Dendritic cell treated with granulocyte-macrophage colony-stimulating factor and Interleukin-4, amounts not matched to agents 40 ng/mL and 50 ng/mL, for 4 days (primary cell): ENCODE data around the gene NFYC.

Experiments
- H3K27ac Mint-ChIP-seq: one replicate; pipeline ENCODE4 v1.8.0; 2022; ENCODE audit warnings: mild to moderate bottlenecking, mixed read lengths
- H3K27me3 Mint-ChIP-seq: one replicate; pipeline ENCODE4 v1.8.0; 2022; ENCODE audit warnings: mild to moderate bottlenecking, mixed read lengths
- H3K36me3 Mint-ChIP-seq: one replicate; pipeline ENCODE4 v1.8.0; 2022; ENCODE audit warnings: low read depth, mixed read lengths
- H3K4me1 Mint-ChIP-seq: one replicate; pipeline ENCODE4 v1.8.0; 2022; ENCODE audit warnings: low read depth, mixed read lengths
- H3K4me3 Mint-ChIP-seq: one replicate; pipeline ENCODE4 v1.8.0; 2022; ENCODE audit warnings: mild to moderate bottlenecking, moderate library complexity, mixed read lengths
- H3K9me3 Mint-ChIP-seq: one replicate; pipeline ENCODE4 v1.8.0; 2022; ENCODE audit warnings: mixed read lengths
- intact Hi-C: fragments of 100-400 bp; cut with micrococcal nuclease; formaldehyde crosslinking; loops from one replicate; pipeline ENCODE4 v1.15.0; 2022

NFYC gene

DNA sequence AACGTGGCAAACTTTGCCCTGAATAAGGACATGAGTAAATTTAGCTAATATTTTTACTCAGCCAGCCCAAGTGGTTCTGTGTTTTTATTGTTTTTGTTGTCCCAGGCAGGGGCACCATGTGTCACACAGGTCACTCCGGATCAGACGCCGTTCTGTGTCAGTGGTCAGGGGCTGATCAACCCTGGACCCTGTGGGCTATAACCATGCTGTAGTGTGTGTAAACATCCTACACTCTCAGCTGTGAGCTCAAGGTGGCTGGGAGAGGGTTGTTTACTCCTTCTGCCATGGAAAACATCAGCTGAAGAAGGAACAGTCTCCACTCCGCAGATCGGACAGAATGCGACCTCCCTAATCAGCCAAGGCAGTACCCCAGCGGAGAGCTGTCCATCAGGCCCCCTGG, 65.6 kb downstream of the NFYC start:
- Mint-ChIP-seq H3K36me3 (peaks cover 95% of the 10 kb centered on the region), H3K9me3 (no peaks in the 10 kb centered on the region), H3K4me1 (no peaks in the 10 kb centered on the region), H3K27ac (no peak overlapping the region), H3K27me3 (no peaks in the 10 kb centered on the region), H3K4me3 (no peak overlapping the region)
- intact Hi-C loops = no loop called here

DNA sequence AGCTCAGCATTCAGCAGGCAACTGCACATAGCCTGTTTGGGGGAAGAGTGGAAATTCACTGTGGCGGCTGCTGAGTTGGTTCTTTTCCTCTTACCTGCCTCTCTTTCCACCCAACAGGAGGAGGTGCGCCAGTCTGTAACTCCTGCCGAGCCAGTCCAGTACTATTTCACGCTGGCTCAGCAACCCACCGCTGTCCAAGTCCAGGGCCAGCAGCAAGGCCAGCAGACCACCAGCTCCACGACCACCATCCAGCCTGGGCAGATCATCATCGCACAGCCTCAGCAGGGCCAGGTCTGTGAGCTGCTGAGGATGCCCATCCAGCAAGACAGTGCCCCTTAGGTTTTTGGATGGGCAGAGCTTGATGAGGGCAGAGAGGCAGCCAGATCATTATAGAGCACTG, 66.5 kb downstream of the NFYC start:
- intact Hi-C loops = no loop called here
- no peaks in the 10 kb centered on the region for H3K9me3 Mint-ChIP-seq
- H3K4me3 Mint-ChIP-seq = no peak overlapping the region
- no peaks in the 10 kb centered on the region for H3K27me3 Mint-ChIP-seq
- no peaks in the 10 kb centered on the region for H3K4me1 Mint-ChIP-seq
- peaks cover 98% of the 10 kb centered on the region for H3K36me3 Mint-ChIP-seq
- no peak overlapping the region for H3K27ac Mint-ChIP-seq

DNA sequence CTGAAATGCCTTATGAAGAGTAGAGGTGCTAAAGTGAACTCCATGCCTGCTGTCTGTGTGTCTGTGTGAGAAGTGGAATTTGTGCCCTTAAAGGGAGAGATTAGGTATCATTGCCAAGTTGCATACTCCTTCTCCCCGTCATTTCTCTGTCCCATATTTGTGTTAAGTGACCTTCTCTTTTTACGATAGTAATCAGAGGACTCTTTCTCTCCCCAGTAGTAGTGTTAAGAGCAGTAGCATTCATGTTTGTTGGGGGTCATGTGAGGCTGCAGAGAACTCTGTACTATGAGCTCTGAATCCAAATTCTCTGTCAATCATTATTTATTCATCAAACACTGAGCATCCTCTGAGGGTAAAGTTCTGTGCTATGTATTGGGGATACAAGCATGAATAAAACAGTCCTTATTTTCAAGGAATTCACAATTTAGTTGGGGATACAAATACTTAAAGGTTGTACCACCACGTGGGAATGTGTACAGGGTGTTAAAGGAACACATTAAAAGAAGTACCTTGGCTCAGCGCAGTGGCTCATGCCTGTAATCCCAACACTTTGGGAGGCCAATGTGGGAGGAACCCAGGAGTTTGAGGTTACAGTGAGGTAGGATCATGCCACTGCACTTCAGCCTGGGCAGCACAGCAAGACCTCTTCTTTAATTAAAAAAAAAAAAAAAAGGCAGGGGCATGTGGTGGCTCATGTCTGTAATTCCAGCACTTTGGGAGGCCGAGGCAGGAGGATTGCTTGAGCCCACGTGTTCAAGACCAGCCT, 67.3 kb downstream of the NFYC start:
- intact Hi-C loops = no loop called here
- Mint-ChIP-seq H3K4me1 (no peaks in the 10 kb centered on the region), H3K27ac (no peak overlapping the region), H3K4me3 (no peak overlapping the region), H3K36me3 (peaks cover 98% of the 10 kb centered on the region), H3K9me3 (no peaks in the 10 kb centered on the region), H3K27me3 (no peaks in the 10 kb centered on the region)

DNA sequence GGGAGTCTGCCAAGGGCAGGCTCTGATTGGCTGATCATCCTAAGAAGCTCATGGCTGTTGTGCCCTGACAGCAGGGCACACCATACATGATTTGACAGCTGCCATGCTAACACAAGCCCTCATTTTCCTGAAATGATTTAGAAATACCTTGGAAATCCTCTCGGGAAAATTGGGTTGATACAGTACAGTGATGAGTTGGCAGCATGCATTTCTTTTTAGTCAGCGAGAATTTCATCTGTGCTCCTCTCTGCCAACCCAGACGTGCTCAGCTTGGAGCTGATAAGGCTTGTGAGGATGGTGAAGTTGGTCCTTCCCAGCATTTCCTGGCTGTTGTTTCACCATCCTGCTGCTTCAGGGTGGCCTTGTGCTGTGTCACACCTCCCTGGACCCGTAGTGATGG, 69.5 kb downstream of the NFYC start:
- no peaks in the 10 kb centered on the region for H3K9me3 Mint-ChIP-seq
- intact Hi-C loops = no loop called here
- no peak overlapping the region for H3K4me3 Mint-ChIP-seq
- H3K36me3 Mint-ChIP-seq = peaks cover 98% of the 10 kb centered on the region
- H3K4me1 Mint-ChIP-seq = no peaks in the 10 kb centered on the region
- H3K27me3 Mint-ChIP-seq = no peaks in the 10 kb centered on the region
- no peak overlapping the region for H3K27ac Mint-ChIP-seq

DNA sequence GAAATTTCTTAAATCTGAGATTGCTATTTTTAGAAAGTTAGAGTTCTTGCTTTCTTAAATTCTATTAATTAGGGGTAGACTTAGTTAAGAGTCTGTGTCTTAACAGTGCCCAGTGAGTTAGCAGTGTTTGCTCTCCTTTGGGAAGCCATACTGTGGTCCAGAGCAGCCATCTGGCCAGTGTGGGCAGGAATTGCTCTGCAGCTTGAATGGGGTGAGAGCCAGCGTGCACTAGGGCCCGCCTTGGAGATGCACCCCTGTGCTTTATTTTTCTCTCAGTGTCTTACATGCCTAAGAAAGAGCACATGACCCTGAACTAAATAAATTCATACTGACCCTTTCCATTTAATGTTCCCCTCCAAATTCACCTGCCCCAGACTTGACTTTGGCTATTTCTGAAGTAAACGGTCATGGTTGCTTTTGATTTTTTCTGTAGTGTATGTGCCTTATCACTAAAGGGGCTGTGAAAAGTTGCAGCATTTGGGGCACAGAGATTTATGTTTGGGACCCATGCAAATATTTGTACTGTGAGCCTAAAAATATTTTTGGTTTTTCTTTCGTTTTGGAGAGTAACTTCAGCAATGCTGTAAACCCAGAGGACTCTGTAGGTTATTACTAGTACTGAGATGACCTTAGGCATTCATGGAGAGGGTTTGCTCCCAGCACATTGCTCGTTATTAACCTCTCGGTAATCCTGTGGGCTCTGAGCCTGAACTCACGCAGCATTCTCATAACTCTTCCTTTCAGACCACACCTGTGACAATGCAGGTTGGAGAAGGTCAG, 70.8 kb downstream of the NFYC start:
- Mint-ChIP-seq H3K27me3 (no peaks in the 10 kb centered on the region), H3K4me1 (peaks cover 6% of the 10 kb centered on the region), H3K36me3 (peaks cover 98% of the 10 kb centered on the region), H3K9me3 (no peaks in the 10 kb centered on the region), H3K4me3 (no peak overlapping the region), H3K27ac (no peak overlapping the region)
- intact Hi-C loops = no loop called here

DNA sequence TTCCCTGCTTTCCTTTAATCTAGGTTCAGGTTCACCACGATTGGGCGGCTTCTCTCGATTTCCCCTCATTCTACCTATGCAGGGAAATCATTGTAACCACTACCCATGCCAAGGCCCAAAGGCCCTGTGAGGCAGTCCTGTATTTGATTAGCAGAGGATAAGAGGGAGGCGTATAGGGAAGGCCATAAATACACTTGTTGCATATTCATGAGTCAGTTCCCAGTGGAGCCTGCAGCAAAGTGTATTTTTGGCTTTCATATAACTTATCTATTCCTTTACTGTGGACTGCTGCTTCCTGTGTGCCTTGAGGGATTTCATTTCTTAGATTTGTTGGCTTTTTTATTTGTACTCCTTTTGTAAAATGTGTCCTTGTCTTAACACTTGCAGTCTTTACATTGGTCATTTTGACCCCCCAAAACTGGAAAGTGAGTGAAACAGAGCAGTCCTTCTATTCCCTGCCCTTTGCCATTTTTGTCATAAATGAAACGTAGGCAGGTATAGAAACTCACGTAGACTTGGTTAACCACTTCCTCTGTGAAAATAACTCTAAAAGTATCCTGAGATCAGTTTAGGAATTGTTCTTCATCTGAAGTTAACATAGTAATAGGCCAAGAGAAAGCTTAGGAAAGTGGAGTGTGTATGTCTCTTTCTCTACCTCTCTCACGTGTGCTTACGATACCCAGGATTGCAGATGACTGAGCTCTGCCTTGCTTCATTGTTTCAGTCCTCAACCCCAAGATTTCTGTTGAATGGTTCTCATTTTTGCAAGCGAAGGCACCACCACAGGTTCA, 72.4 kb downstream of the NFYC start:
- Mint-ChIP-seq H3K36me3 (peaks cover 98% of the 10 kb centered on the region), H3K4me3 (no peak overlapping the region), H3K4me1 (peaks cover 8% of the 10 kb centered on the region), H3K27ac (no peak overlapping the region), H3K9me3 (no peaks in the 10 kb centered on the region), H3K27me3 (no peaks in the 10 kb centered on the region)
- intact Hi-C loops = no loop called here

DNA sequence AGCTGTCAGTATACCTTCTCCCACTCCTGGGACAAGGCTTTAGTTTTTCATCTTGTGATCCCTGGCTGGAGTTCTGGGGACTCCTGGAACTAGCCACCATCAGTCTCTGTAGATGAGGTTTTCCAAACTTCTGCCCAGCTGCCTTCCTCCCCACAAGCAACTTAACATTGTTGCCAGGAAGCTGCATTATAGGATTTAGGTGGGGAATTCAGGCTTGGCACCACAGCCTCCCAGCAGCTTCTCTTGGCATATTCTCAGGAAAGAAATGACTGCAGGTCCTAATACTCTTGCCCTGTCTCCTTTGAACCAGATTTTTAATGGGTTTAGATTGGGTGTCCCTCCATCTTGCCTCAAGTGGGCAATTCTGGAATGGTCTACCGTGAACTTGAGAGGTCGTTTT, 73.5 kb downstream of the NFYC start:
- intact Hi-C loops = no loop called here
- H3K27me3 Mint-ChIP-seq = no peaks in the 10 kb centered on the region
- H3K4me1 Mint-ChIP-seq = peaks cover 8% of the 10 kb centered on the region
- H3K36me3 Mint-ChIP-seq = peaks cover 98% of the 10 kb centered on the region
- H3K27ac Mint-ChIP-seq = no peak overlapping the region
- H3K9me3 Mint-ChIP-seq = no peaks in the 10 kb centered on the region
- no peak overlapping the region for H3K4me3 Mint-ChIP-seq

DNA sequence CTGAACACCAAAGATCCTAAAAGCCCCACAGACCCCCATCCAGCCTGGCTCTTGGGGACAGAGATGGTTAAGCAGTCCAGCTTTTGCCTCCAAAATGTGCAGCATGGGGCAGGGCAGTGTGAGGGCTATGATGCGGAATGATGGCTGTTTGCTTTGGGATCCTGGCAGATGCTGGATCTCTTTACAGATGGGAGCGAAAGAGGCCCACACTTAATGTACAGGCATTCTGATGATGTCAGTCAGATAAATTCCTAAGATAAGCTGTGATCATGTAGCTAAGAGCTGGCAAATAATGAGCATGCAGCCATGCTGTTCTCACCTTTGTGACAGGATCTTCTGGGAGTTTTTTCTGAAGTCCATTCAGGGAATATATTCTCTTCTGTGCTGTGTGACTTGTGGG, 74.5 kb downstream of the NFYC start:
- Mint-ChIP-seq H3K4me3 (no peak overlapping the region), H3K36me3 (peaks cover 98% of the 10 kb centered on the region), H3K27me3 (no peaks in the 10 kb centered on the region), H3K27ac (no peak overlapping the region), H3K4me1 (peaks cover 8% of the 10 kb centered on the region), H3K9me3 (no peaks in the 10 kb centered on the region)
- intact Hi-C loops = no loop called here

DNA sequence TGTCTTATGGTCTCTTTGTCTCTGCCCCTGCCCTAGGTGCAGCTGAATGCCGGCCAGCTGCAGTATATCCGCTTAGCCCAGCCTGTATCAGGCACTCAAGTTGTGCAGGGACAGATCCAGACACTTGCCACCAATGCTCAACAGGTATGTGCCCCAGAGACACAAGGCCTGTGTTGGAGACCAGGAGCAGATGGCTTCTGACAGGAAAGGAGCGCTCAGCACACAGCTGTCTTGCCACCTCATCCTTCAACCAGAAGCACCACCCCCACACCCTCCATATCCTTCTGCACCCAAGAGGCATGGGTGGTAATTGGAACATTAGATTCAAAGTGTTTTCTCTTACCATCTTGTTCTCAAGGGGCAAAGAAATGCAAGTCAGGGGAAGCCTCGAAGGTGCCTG, 75.1 kb downstream of the NFYC start:
- intact Hi-C loops = no loop called here
- Mint-ChIP-seq H3K27ac (no peak overlapping the region), H3K36me3 (peaks cover 98% of the 10 kb centered on the region)

DNA sequence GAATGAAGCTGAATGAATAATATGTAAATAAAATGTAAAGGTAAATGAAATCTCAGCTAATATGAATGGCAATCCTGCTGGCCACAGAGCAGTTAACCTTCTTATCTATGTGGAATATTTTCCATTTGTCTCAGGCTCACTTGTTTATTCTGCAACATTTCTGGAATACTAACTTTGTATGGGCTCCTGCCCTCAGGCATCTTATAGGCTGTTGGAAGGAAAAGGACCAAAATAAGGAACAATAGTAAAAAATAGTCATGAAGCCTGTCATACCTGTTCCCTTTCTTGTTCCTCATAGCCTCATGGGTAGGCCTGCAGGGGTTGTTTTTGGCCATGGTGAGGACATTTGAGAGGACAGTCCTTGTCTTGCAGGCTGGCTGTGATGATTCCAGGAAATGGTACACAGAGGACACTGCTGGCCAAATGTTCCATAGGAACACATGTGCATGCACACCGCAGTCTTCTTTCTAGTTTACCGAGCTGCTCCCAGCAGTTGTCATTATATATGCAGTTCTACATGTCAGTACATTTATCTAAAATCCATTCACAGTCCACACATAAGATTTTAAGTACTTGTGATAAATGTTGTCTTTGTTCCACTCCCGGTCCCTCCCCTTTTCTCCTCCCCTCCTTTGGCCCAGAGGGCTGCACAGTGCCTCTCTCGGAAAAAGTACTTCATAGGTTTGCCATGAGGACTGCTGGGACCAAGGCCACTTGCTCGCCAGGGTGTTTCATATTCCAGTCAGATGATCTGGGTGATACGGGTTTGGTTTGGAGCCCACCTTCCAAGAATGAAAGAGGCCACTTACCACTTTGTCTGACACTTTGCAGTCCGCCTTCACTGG, 76.9 kb downstream of the NFYC start:
- Mint-ChIP-seq H3K9me3 (no peaks in the 10 kb centered on the region), H3K4me3 (no peak overlapping the region), H3K36me3 (peaks cover 89% of the 10 kb centered on the region), H3K27ac (peak overlapping the region; percentile 15), H3K4me1 (peaks cover 8% of the 10 kb centered on the region), H3K27me3 (no peaks in the 10 kb centered on the region)
- intact Hi-C loops = no loop called here

More for the DNA sequence above, 75.1 kb downstream of the NFYC start:
- H3K27me3 Mint-ChIP-seq = no peaks in the 10 kb centered on the region
- H3K9me3 Mint-ChIP-seq = no peaks in the 10 kb centered on the region
- no peak overlapping the region for H3K4me3 Mint-ChIP-seq
- peaks cover 8% of the 10 kb centered on the region for H3K4me1 Mint-ChIP-seq

DNA sequence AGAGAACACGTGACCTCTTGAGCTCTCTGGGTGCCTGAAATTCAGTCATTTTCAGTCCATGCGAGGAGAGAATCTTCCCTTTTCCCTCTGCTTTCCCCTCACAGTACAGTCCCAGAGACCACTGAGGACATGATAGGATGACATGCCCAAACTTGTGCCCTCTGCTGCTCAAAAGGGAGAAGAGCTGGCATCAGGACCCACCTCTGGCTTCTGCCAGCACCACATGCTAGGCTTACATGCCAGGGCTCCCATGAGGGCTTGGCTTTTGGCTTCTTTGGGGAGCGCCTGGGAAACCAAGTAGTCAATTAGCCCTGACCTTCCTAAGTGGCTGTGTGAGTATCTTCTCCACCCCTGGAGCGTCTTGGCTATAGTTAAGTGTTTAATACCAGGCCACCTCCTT, 78.3 kb downstream of the NFYC start:
- H3K9me3 Mint-ChIP-seq = no peaks in the 10 kb centered on the region
- H3K36me3 Mint-ChIP-seq = peaks cover 86% of the 10 kb centered on the region
- peaks cover 8% of the 10 kb centered on the region for H3K4me1 Mint-ChIP-seq
- no peaks in the 10 kb centered on the region for H3K27me3 Mint-ChIP-seq
- no peak overlapping the region for H3K27ac Mint-ChIP-seq
- no peak overlapping the region for H3K4me3 Mint-ChIP-seq
- intact Hi-C loops = loop anchor here (10.0 kb wide), 2 partner anchors 155 to 185 kb away; no protein-coding TSS in a partner anchor

DNA sequence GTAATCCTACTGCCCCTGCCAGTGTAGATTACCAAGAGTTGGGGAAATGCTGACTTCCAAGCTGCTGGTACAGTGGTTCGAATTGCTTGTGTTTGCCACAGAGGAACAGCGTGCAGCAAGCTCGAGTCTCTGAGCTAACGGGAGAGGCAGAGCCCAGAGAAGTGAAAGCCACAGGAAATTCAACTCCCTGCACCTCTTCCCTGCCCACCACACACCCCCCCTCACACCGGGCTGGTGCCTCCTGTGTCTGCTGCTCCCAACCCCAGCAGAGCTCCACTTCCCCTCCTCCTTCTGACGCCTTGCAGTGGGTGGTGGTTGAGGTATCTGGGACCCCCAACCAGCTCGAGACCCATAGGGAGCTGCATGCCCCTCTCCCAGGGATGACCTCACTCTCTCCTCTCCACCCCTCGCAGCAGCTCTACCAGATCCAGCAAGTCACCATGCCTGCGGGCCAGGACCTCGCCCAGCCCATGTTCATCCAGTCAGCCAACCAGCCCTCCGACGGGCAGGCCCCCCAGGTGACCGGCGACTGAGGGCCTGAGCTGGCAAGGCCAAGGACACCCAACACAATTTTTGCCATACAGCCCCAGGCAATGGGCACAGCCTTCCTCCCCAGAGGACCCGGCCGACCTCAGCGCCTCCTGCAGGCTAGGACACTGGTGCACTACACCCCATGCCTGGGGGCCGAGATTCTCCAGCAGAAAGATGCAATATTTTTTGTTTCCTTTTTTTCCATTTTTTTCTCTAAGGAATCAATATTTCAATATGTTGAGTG, 79.0 kb downstream of the NFYC start:
- peak overlapping the region; percentile 11 for H3K27ac Mint-ChIP-seq
- no peaks in the 10 kb centered on the region for H3K27me3 Mint-ChIP-seq
- intact Hi-C loops = loop anchor here (10.0 kb wide), 2 partner anchors 156 to 184 kb away; no protein-coding TSS in a partner anchor
- H3K4me1 Mint-ChIP-seq = peaks cover 8% of the 10 kb centered on the region
- H3K9me3 Mint-ChIP-seq = no peaks in the 10 kb centered on the region
- H3K4me3 Mint-ChIP-seq = no peak overlapping the region
- H3K36me3 Mint-ChIP-seq = peaks cover 86% of the 10 kb centered on the region
